ENCODE measurements around the gene ZNF679.

ZNF679 gene

DNA sequence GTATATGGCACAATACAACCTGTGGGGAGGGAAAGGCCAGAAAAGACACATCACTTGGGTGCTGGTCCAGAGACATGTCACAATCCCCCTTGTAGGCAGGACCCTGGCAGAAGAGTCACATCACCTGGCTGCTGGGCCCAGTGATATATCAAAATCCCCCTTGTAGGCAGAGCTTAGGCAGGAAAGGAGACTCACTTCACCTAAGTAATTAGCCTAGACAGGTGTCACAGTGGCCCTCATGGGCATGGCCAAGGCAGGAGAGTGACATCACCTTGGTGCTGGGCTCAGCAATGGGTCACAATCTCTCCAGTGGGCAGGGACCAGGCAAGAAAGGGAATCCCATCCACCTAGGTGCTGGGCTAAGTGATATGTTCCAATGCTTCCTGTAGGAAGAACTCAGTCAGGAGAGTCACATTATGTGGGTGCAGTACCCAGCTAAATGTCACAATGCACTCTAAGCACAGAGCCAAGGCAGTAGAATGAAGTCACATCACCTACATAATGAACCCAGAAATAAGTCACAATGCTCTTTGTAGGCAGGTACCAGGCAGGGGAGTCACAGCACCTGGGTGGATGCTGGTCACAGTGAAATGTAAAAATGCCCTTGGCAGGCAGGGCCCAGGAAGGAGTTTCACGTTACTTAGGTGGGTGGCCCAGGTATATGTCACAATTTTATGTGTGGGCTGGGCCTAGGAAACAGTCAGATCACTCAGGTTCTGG is 66.6 kb downstream of the ZNF679 start:
- TF ChIP-seq, protein P1, sequence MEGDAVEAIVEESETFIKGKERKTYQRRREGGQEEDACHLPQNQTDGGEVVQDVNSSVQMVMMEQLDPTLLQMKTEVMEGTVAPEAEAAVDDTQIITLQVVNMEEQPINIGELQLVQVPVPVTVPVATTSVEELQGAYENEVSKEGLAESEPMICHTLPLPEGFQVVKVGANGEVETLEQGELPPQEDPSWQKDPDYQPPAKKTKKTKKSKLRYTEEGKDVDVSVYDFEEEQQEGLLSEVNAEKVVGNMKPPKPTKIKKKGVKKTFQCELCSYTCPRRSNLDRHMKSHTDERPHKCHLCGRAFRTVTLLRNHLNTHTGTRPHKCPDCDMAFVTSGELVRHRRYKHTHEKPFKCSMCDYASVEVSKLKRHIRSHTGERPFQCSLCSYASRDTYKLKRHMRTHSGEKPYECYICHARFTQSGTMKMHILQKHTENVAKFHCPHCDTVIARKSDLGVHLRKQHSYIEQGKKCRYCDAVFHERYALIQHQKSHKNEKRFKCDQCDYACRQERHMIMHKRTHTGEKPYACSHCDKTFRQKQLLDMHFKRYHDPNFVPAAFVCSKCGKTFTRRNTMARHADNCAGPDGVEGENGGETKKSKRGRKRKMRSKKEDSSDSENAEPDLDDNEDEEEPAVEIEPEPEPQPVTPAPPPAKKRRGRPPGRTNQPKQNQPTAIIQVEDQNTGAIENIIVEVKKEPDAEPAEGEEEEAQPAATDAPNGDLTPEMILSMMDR (IDR thresholded peaks at IDR 0.05) = no peak

DNA sequence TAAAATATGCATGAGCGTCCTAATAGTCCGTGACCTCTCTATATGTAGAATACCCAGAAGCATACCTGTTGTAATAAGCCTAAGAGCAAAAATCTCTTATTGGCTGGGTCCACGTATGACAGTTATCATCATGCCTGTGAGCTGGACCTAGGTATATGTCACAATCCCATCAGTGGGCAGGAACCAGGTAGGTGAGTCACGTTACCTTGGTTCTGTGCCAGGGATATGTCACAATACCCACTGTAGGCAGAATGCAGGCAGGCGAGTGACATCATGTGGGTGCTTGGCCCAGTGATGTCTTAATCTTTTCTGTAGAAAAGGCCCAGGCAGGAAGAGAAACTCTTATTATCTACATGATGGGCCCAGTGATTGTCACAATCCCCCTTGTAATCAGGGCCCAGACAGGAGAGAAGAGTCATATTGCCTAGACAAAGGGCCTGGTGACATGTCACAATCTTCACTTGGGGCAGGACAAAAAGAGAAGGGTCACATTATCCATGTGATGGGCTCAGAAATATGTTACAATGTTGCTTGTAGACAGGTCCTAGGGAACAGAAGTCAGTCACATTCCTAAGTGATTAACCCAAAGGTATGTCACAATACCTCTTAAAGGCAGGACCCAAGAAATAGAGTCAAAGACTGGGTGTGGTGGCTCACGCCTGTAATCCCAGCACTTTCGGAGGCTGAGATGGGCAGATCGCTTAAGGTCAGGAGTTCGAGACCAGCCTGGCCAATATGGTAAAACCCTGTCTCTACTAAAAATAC is 72.5 kb downstream of the ZNF679 start:
- TF ChIP-seq, protein P1 (IDR thresholded peaks at IDR 0.05) = no peak

DNA sequence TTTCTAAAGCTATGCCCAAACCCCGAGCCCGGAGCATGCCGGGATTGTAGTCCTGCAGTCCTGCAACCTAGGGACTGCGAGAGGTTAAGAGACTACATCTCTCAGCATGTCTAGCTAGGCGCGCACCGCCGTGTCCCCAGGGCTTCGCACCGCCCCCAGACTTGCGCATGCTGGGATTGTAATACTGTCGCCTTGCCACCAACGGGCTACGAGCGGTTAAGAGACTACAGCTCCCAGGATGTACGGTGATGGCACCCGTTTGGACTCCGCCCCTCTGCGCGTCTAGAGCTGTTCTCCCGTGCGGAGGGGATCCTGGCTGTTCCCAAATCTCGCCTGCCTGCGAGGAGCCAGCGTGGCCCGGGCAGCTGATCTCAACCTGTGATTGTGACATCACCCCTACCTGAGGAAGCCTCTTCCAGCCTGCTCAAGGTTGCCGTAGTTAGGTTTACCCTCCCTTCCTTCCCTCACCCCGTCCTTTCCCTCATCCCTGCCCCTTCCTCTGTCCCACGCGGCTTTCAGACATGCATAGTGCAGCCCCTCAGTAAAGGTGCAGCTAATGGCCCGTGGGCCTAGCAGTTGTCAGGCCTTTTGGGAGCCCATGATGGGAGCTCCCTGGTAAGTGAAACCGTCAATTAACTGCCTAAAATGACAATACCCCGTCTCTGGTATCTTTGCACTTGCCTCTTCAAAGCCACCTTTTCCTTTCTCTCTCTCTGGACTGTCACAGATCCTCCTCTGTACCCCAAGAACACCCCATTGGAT is 79.2 kb downstream of the ZNF679 start:
- TF ChIP-seq, protein P1 (IDR thresholded peaks at IDR 0.05) = no peak

DNA sequence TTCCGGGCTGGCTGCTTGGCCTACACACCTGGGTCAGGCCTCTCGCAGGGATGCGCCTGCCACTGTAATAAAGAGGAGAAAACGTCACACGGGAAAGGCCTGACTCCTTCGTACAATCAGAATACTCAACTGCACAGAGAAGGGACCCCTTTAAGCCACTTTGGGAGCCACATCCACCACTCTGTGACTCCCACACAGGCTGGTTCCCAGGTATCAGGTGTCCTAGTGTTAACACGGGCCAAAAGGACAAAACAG is 79.7 kb downstream of the ZNF679 start:
- TF ChIP-seq, protein P1 (IDR thresholded peaks at IDR 0.05) = no peak

DNA sequence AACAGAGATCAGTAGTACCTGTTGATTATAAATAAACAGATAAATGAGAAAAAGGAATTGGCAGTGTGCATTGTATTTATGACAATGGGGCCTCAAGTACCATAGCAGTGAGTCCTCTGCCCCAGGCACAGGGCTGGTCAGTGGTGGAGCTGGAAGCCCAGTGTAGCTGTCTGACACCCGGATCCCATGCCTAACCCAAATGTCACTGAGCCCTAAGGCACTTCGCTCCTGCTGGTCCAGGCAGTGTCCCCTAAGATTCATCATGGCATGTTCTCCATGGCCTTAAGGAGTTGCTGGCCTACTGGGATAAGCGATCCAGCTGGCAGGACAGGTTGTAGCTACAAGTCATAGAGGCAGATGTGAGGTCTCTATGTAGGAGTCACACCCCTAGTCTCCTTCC is 82.2 kb downstream of the ZNF679 start:
- TF ChIP-seq, protein P1 (IDR thresholded peaks at IDR 0.05) = no peak

DNA sequence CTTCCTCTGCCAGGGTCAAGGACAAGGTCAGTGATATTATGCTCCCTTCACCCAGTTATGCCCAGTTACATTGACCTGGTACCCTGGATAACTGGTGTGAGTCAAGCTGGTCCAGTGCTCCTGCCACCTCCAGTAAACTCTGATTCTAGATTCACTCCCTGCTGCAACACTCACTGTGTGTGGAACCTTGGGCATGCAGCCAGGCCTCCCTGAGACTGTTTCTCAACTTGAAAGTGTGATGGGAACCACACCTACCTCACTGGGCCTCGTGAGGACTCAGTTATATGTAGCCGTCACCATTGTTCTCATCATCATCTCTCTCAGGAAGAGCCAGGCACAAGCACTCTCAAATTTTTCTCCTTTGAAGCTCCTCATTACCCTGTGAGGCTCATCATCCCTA is 84.6 kb downstream of the ZNF679 start:
- TF ChIP-seq, protein P1 (IDR thresholded peaks at IDR 0.05) = no peak

DNA sequence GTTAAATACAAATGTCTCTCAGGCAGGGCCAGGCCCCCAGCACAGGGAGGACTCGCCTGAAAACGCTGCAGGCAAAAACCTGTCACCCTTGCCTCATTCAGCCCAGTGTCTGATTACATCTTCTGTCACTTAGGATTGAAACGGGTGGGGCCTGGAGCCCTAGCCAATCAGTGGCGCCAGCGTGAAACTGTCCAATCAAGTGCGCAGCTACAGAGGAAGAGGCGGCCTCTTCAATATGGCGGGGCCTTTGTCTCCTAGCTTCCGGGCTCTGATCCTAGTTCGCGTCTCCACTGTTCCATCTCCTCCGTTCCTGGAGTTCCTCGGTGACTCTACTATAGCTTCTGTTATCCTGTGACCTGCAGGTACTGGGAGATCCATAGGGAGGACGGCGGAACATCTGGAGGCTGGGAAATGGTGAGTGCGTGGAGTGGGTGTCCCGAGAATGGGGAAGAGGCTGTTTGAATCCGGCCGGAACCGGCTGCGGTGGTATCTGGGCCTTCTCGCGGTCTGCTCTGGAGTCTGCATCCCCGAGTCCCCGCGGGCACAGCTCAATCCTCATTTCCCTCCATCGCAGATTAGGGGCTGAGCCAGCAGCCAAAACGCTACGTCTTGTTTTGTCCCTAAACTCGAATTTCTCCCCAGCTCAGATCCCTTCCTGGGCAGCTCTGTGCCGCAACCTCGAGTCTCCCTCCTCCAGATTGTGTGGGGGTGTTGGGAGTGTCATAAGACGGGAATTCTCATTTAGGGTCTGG is 85.6 kb downstream of the ZNF679 start, which contains the start of gene ZNF736:
ZNF736 (plus strand) TSS at position 222 of the 752 bp plus-strand sequence; CDS start at position 412, 190 bp downstream.
- TF ChIP-seq, protein P1 (IDR thresholded peaks at IDR 0.05) = no peak

Measured in LNCAP (cell line).